Measurements from ENCODE around the gene SMAP2. TPM values are rescaled to one million over a fixed set of nuclear protein-coding genes. Genes with fewer than 3 reads are reported as not detected.
A peak's percentile ranks its signal among the peaks of the same experiment; 100 is the strongest.

SMAP2 gene
- total and polyA plus RNA-seq, 2 donors: 55.2 to 251 TPM

DNA sequence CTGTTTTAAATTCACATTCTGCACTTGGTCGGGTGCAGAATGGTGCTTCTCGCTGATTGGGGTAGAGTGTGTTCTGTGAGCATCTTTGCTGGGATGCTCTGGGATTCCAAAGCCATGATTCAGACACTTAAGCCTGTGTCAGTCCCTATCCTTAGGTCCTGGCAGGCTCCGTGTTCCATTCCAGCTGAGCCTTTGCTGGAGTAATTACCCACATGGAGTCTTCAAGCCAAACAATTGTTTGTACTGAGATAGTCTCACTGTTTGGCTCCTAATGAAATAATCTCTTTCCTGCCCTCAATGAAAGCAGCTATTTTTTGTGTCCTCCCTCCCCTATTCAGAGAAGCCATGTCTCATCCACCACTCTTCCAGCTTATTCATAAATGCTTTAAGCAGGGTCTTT, 18.7 kb downstream of the SMAP2 start:
- 97% methylated on average over 3 of the region's 3 CpGs for WGBS
- Histone ChIP-seq H3K4me1 (ENCODE audit: control insufficient read depth in 2 of 2, insufficient read depth in 2 of 2, low read length in 2 of 2) (peaks cover 67 to 79% of the 10 kb centered on the region in 2 donors), H3K36me3 (ENCODE audit: control insufficient read depth in 2 of 2, insufficient read depth in 2 of 2, low read length in 1 of 2) (peaks cover 4 to 6% of the 10 kb centered on the region in 2 donors), H3K27ac (ENCODE audit: low read depth in 1 of 2, low read length in 1 of 2) (peak overlapping the region; percentile 88 to 94), H3K27me3 (ENCODE audit: control insufficient read depth in 2 of 2, insufficient read depth in 1 of 2, low read length in 1 of 2) (no peaks in the 10 kb centered on the region), H3K9me3 (ENCODE audit: control insufficient read depth in 2 of 2, insufficient read depth in 1 of 2, low read length in 1 of 2) (no peaks in the 10 kb centered on the region), H3K4me3 (ENCODE audit: low read length in 2 of 2) (peak overlapping the region in 1 of 2 donors; percentile 30)
- DNase-seq (ENCODE audit: low read depth in 6 of 9, low spot score in 9 of 9): no peak

- peak overlapping the region in 1 of 2 donors; percentile 14 for H3K4me3 ChIP-seq (ENCODE audit: low read length in 2 of 2)
- peak in 3 of 9 donors; percentile 42 to 78 (median 58) for DNase-seq (ENCODE audit: low read depth in 6 of 9, low spot score in 9 of 9)
- peaks cover 58 to 70% of the 10 kb centered on the region in 2 donors for H3K4me1 ChIP-seq (ENCODE audit: control insufficient read depth in 2 of 2, insufficient read depth in 2 of 2, low read length in 2 of 2)
- H3K36me3 ChIP-seq (ENCODE audit: control insufficient read depth in 2 of 2, insufficient read depth in 2 of 2, low read length in 1 of 2): peaks cover 4 to 6% of the 10 kb centered on the region in 2 donors
- peak overlapping the region; percentile 88 to 94 for H3K27ac ChIP-seq (ENCODE audit: low read depth in 1 of 2, low read length in 1 of 2)
- H3K9me3 ChIP-seq (ENCODE audit: control insufficient read depth in 2 of 2, insufficient read depth in 1 of 2, low read length in 1 of 2): no peaks in the 10 kb centered on the region
- WGBS: 23% methylated on average over 3 of the region's 3 CpGs
- H3K27me3 ChIP-seq (ENCODE audit: control insufficient read depth in 2 of 2, insufficient read depth in 1 of 2, low read length in 1 of 2): no peaks in the 10 kb centered on the region
These were observed 19.6 kb downstream of the SMAP2 start for GRCh38 chr1:40393173-40393572.

GRCh38 chr1:40394491-40395172, 21.1 kb downstream of the SMAP2 start:
- 84% methylated on average over 3 of the region's 3 CpGs for WGBS
- no peaks in the 10 kb centered on the region for H3K9me3 ChIP-seq (ENCODE audit: control insufficient read depth in 2 of 2, insufficient read depth in 1 of 2, low read length in 1 of 2)
- H3K36me3 ChIP-seq (ENCODE audit: control insufficient read depth in 2 of 2, insufficient read depth in 2 of 2, low read length in 1 of 2): peaks cover 0 to 6% of the 10 kb centered on the region in 2 donors
- H3K27ac ChIP-seq (ENCODE audit: low read depth in 1 of 2, low read length in 1 of 2): peak overlapping the region; percentile 88 to 94
- H3K4me3 ChIP-seq (ENCODE audit: low read length in 2 of 2): peak overlapping the region in 1 of 2 donors; percentile 26
- H3K4me1 ChIP-seq (ENCODE audit: control insufficient read depth in 2 of 2, insufficient read depth in 2 of 2, low read length in 2 of 2): peaks cover 47 to 55% of the 10 kb centered on the region in 2 donors
- DNase-seq (ENCODE audit: low read depth in 6 of 9, low spot score in 9 of 9): peak in 1 of 9 donors; percentile 69
- H3K27me3 ChIP-seq (ENCODE audit: control insufficient read depth in 2 of 2, insufficient read depth in 1 of 2, low read length in 1 of 2): no peaks in the 10 kb centered on the region

- Histone ChIP-seq H3K4me1 (ENCODE audit: control insufficient read depth in 2 of 2, insufficient read depth in 2 of 2, low read length in 2 of 2) (peaks cover 44 to 47% of the 10 kb centered on the region in 2 donors), H3K27me3 (ENCODE audit: control insufficient read depth in 2 of 2, insufficient read depth in 1 of 2, low read length in 1 of 2) (no peaks in the 10 kb centered on the region), H3K27ac (ENCODE audit: low read depth in 1 of 2, low read length in 1 of 2) (peak overlapping the region; percentile 88 to 94), H3K9me3 (ENCODE audit: control insufficient read depth in 2 of 2, insufficient read depth in 1 of 2, low read length in 1 of 2) (no peaks in the 10 kb centered on the region), H3K36me3 (ENCODE audit: control insufficient read depth in 2 of 2, insufficient read depth in 2 of 2, low read length in 1 of 2) (peaks cover 0 to 6% of the 10 kb centered on the region in 2 donors), H3K4me3 (ENCODE audit: low read length in 2 of 2) (no peak overlapping the region)
- no peak for DNase-seq (ENCODE audit: low read depth in 6 of 9, low spot score in 9 of 9)
- WGBS: 94% methylated on average over 3 of the region's 3 CpGs
These were observed 22.0 kb downstream of the SMAP2 start for GRCh38 chr1:40395190-40396175.

DNA sequence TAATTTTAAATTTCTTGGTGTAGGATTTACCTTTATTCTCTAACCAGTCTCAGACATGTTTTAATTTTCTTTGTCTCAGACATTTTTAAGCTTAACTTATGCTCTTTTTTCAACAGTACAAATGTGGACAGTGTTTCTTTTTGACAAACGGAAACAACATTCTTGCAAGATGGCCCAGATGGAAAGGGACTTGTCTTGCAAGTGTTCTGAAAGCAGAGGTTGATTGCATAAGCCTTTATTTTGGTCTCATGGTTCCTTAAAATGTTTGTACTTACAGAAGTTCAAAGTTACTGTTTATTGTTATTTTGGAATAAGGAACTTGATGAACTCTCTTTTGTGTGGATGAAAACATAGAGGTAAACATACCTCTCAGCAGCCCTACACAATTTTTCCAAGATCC, 22.9 kb downstream of the SMAP2 start:
- Histone ChIP-seq H3K36me3 (ENCODE audit: control insufficient read depth in 2 of 2, insufficient read depth in 2 of 2, low read length in 1 of 2) (peaks cover 0 to under 1% of the 10 kb centered on the region in 2 donors), H3K27me3 (ENCODE audit: control insufficient read depth in 2 of 2, insufficient read depth in 1 of 2, low read length in 1 of 2) (no peaks in the 10 kb centered on the region), H3K4me3 (ENCODE audit: low read length in 2 of 2) (no peak overlapping the region), H3K4me1 (ENCODE audit: control insufficient read depth in 2 of 2, insufficient read depth in 2 of 2, low read length in 2 of 2) (peaks cover 35 to 37% of the 10 kb centered on the region in 2 donors), H3K27ac (ENCODE audit: low read depth in 1 of 2, low read length in 1 of 2) (peak overlapping the region; percentile 0 to 81), H3K9me3 (ENCODE audit: control insufficient read depth in 2 of 2, insufficient read depth in 1 of 2, low read length in 1 of 2) (no peaks in the 10 kb centered on the region)
- DNase-seq (ENCODE audit: low read depth in 6 of 9, low spot score in 9 of 9): no peak
- WGBS: 76% methylated on average over 1 of the region's 1 CpG

DNA sequence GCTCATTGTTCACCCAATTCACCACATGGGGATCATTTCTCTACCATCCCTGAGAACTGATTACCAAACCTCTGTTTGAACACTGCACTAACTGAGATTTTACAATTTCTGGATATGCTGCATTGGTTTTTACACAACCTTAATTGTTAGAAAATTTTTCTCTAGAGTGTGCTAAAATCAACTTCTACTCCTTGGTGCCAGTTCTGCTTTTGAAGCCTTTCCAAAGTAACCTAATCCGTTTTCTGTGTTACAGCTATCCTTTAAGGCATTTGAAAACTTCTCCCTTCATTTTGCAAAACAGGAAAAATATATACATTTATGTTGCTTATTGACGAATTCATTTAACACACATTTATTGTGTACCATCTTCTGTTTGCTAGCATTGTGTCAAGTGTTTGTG, 23.7 kb downstream of the SMAP2 start:
- Histone ChIP-seq H3K4me3 (ENCODE audit: low read length in 2 of 2) (no peak overlapping the region), H3K36me3 (ENCODE audit: control insufficient read depth in 2 of 2, insufficient read depth in 2 of 2, low read length in 1 of 2) (peaks cover 0 to 3% of the 10 kb centered on the region in 2 donors), H3K4me1 (ENCODE audit: control insufficient read depth in 2 of 2, insufficient read depth in 2 of 2, low read length in 2 of 2) (peaks cover 28 to 29% of the 10 kb centered on the region in 2 donors), H3K9me3 (ENCODE audit: control insufficient read depth in 2 of 2, insufficient read depth in 1 of 2, low read length in 1 of 2) (no peaks in the 10 kb centered on the region), H3K27ac (ENCODE audit: low read depth in 1 of 2, low read length in 1 of 2) (peak overlapping the region; percentile 26 to 40), H3K27me3 (ENCODE audit: control insufficient read depth in 2 of 2, insufficient read depth in 1 of 2, low read length in 1 of 2) (no peaks in the 10 kb centered on the region)
- DNase-seq (ENCODE audit: low read depth in 6 of 9, low spot score in 9 of 9): no peak
- WGBS: 93% methylated on average over 2 of the region's 2 CpGs

DNA sequence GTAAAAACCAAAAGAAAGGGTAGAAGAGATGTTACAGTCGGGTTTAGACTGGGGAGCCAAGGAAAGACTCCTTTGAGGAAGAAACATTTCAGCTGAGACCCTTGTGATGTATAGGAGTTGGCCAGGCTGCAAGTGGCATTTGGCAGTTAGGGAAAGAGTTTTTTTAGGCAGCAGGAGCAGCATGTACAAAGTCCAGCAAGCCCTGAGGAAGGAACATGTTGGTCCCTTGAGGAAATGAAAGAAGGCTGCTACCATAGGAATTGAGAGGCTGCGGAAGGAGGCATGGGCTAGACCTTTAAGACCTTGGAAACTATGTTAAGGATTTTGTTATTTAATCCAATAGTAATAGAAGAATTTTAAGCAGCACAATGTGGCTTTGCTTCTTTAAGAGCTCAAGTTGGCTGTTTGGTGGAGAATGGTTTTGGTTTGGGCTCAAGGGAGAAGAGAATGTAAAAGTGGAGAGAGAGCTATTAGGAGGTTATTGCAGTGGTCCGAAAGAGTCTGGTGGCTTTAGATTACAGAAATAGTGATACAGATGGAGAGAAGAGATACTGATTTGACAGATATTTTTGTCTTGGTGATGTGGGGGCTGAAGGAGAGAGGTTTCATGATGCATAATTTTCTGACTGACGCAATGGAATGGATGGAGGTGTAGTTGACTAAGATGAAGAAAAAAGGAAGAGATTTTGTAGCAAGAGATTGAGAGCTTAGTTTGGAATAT, 26.6 kb downstream of the SMAP2 start:
- Histone ChIP-seq H3K36me3 (ENCODE audit: control insufficient read depth in 2 of 2, insufficient read depth in 2 of 2, low read length in 1 of 2) (peaks cover 3% of the 10 kb centered on the region in 2 donors), H3K27ac (ENCODE audit: low read depth in 1 of 2, low read length in 1 of 2) (peak overlapping the region in 1 of 2 donors; percentile 53), H3K4me3 (ENCODE audit: low read length in 2 of 2) (no peak overlapping the region), H3K4me1 (ENCODE audit: control insufficient read depth in 2 of 2, insufficient read depth in 2 of 2, low read length in 2 of 2) (peaks cover 6 to 18% of the 10 kb centered on the region in 2 donors), H3K9me3 (ENCODE audit: control insufficient read depth in 2 of 2, insufficient read depth in 1 of 2, low read length in 1 of 2) (no peaks in the 10 kb centered on the region), H3K27me3 (ENCODE audit: control insufficient read depth in 2 of 2, insufficient read depth in 1 of 2, low read length in 1 of 2) (no peaks in the 10 kb centered on the region)
- 95% methylated on average over 4 of the region's 4 CpGs for WGBS
- DNase-seq (ENCODE audit: low read depth in 6 of 9, low spot score in 9 of 9): no peak

DNA sequence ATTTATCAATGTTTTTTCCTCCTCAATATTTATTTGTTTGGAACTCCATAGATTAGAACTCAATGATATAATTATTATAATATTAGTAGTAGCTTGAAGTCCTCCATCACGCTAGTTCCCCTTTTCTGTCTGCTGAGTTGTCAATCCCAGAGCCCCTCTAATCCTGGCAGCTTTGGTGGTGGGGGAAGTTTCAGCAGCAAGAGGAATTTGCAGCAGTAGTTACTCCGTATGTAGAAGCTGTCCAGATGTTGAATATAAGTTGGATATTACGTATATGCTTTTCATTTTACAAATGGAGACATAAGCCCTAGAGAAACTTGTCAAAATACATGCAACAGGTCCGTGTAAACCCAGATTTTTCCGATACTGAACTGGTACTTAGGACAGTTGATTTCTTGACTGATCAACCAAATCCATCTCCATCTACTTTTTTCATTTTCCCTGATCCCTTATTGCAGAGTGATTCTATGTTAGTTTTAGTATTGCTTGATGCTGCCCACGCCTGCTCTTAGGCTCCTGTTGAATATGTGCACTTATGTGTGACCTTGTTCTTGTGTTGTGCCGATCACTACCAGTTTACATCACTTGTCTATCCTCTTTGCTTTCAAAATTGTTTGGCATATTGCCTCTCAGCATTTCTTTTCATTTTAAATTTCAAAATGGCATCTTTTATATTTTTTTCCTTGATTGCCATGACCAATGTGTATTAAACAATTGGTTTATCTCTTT, 28.1 kb downstream of the SMAP2 start:
- DNase-seq (ENCODE audit: low read depth in 6 of 9, low spot score in 9 of 9): no peak
- H3K4me3 ChIP-seq (ENCODE audit: low read length in 2 of 2): no peak overlapping the region
- no peak overlapping the region for H3K27ac ChIP-seq (ENCODE audit: low read depth in 1 of 2, low read length in 1 of 2)
- WGBS: 85% methylated on average over 7 of the region's 7 CpGs
- no peaks in the 10 kb centered on the region for H3K27me3 ChIP-seq (ENCODE audit: control insufficient read depth in 2 of 2, insufficient read depth in 1 of 2, low read length in 1 of 2)
- no peaks in the 10 kb centered on the region for H3K9me3 ChIP-seq (ENCODE audit: control insufficient read depth in 2 of 2, insufficient read depth in 1 of 2, low read length in 1 of 2)
- H3K4me1 ChIP-seq (ENCODE audit: control insufficient read depth in 2 of 2, insufficient read depth in 2 of 2, low read length in 2 of 2): peaks cover 3 to 18% of the 10 kb centered on the region in 2 donors
- peaks cover 5% of the 10 kb centered on the region in 2 donors for H3K36me3 ChIP-seq (ENCODE audit: control insufficient read depth in 2 of 2, insufficient read depth in 2 of 2, low read length in 1 of 2)

All from thymus (tissue), 11 donors.